ENCODE results near the gene BCO1. TPM values are rescaled to one million over a fixed set of nuclear protein-coding genes. Genes with fewer than 3 reads are reported as not detected.

BCO1 gene
- total and polyA plus RNA-seq, 4 donors = 0.11 to 0.50 (median 0.29) TPM

- H3K9me3 ChIP-seq (ENCODE audit: control insufficient read depth in 4 of 4, low read length in 3 of 4) = no peaks in the 10 kb centered on the region
- no peaks in the 10 kb centered on the region for H3K4me1 ChIP-seq (ENCODE audit: control insufficient read depth in 4 of 4, insufficient read depth in 4 of 4, low read length in 3 of 4)
- H3K4me3 ChIP-seq (ENCODE audit: low read depth in 1 of 3, low read length in 3 of 3) = no peak overlapping the region
- H3K9ac ChIP-seq (ENCODE audit: low read depth in 1 of 2, low read length in 2 of 2) = no peak overlapping the region
- DNase-seq (ENCODE audit: low spot score) = no peak
- WGBS = 71% methylated on average over 11 of the region's 11 CpGs
- H3K27ac ChIP-seq (ENCODE audit: low read depth in 1 of 2, low read length in 2 of 2) = no peak overlapping the region
- TF ChIP-seq, protein P1, sequence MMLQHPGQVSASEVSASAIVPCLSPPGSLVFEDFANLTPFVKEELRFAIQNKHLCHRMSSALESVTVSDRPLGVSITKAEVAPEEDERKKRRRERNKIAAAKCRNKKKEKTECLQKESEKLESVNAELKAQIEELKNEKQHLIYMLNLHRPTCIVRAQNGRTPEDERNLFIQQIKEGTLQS (IDR thresholded peaks at IDR 0.05) = no peak
- TF ChIP-seq ZBTB33 (IDR thresholded peaks at IDR 0.05) (no peak), CTCF (IDR thresholded peaks at IDR 0.05; ENCODE audit: low read depth, low read length, missing input control) (no peak), HNF4G (IDR thresholded peaks at IDR 0.05) (no peak), TAF1 (conservative IDR thresholded peaks at IDR 0.05) (no peak), HNF4A (conservative IDR thresholded peaks at IDR 0.05) (no peak)
- TF ChIP-seq, protein P2, sequence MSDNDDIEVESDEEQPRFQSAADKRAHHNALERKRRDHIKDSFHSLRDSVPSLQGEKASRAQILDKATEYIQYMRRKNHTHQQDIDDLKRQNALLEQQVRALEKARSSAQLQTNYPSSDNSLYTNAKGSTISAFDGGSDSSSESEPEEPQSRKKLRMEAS (IDR thresholded peaks at IDR 0.05) = no peak
- H3K27me3 ChIP-seq (ENCODE audit: control insufficient read depth in 4 of 4, insufficient read depth in 4 of 4, low read length in 3 of 4) = no peaks in the 10 kb centered on the region
- no peaks in the 10 kb centered on the region for H3K36me3 ChIP-seq (ENCODE audit: control insufficient read depth in 4 of 4, insufficient read depth in 3 of 4, low read depth in 1 of 4, low read length in 3 of 4)
These were observed 55.7 kb downstream of the BCO1 start for GRCh38 chr16:81293909-81294802.

DNA sequence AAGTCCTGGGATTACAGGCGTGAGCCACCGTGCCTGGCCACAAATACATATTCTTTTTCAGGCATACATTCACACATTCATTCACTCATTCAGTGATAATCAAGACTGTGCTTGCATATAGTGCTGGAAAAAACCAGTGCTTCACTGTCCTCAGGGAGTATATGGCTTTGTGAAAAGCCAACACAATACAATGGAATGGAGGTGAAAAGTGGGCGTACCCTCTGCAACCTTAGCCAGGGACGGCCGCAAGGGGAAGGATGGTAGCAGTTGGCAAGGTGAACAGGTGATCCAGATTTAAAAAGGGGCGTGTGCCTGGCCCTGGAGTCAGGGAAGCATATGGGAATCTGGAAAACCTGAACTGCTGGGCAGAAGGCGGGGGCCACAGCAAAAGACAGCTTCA lies 58.1 kb downstream of the BCO1 start:
- TF ChIP-seq JUND (IDR thresholded peaks at IDR 0.05) (no peak), EGR1 (IDR thresholded peaks at IDR 0.05; ENCODE audit: low read depth in 2 of 2) (no peak), RXRA (IDR thresholded peaks at IDR 0.05) (no peak), SP1 (IDR thresholded peaks at IDR 0.05) (no peak), HNF4G (IDR thresholded peaks at IDR 0.05) (no peak), GABPA (IDR thresholded peaks at IDR 0.05 in 1 of 2, conservative IDR thresholded peaks at IDR 0.05 in 1 of 2) (no peak), NR2F2 (IDR thresholded peaks at IDR 0.05) (no peak), FOXA2 (IDR thresholded peaks at IDR 0.05) (no peak), FOXA1 (IDR thresholded peaks at IDR 0.05) (no peak), CTCF (IDR thresholded peaks at IDR 0.05; ENCODE audit: low read depth, low read length, missing input control) (no peak), YY1 (IDR thresholded peaks at IDR 0.05) (no peak), HNF4A (conservative IDR thresholded peaks at IDR 0.05) (no peak), TAF1 (conservative IDR thresholded peaks at IDR 0.05) (no peak), RAD21 (IDR thresholded peaks at IDR 0.05) (no peak)
- TF ChIP-seq, protein P2 (IDR thresholded peaks at IDR 0.05) = no peak
- TF ChIP-seq, protein P1 (IDR thresholded peaks at IDR 0.05) = no peak
- Histone ChIP-seq H3K27me3 (ENCODE audit: control insufficient read depth in 4 of 4, insufficient read depth in 4 of 4, low read length in 3 of 4) (no peaks in the 10 kb centered on the region), H3K4me1 (ENCODE audit: control insufficient read depth in 4 of 4, insufficient read depth in 4 of 4, low read length in 3 of 4) (no peaks in the 10 kb centered on the region), H3K9ac (ENCODE audit: low read depth in 1 of 2, low read length in 2 of 2) (no peak overlapping the region), H3K27ac (ENCODE audit: low read depth in 1 of 2, low read length in 2 of 2) (no peak overlapping the region), H3K36me3 (ENCODE audit: control insufficient read depth in 4 of 4, insufficient read depth in 3 of 4, low read depth in 1 of 4, low read length in 3 of 4) (no peaks in the 10 kb centered on the region), H3K9me3 (ENCODE audit: control insufficient read depth in 4 of 4, low read length in 3 of 4) (no peaks in the 10 kb centered on the region), H3K4me3 (ENCODE audit: low read depth in 1 of 3, low read length in 3 of 3) (no peak overlapping the region)
- DNase-seq (ENCODE audit: low spot score) = no peak
- 85% methylated on average over 7 of the region's 7 CpGs for WGBS

All from liver (tissue), 9 donors.